ENCODE data around the gene TBC1D9.

The TBC1D9 gene

GRCh38 chr4:140720387-140721304 lies 35.5 kb downstream of the TBC1D9 start:
- no peak for DNase-seq (ENCODE audit: low read depth in 2 of 2)

DNA sequence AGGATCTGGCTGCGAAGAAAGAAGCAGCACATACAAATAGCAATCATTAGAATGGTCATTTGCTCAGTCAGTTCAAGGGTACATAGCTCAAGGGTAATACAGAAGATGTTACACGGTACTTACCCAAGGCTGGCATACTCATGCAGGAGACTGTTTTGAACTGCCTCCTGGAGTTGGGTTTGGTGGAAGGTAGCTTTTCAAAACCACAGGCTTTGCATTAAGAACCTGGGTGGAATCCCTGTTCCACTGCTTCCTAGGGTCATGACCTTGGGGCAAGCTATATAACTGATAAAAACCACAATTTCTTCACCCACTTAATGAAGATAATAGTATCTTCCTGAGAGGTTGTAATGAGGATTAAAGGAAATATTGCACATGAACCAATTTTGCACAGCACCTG lies 36.5 kb downstream of the TBC1D9 start:
- DNase-seq (ENCODE audit: low read depth in 2 of 2): no peak

DNA sequence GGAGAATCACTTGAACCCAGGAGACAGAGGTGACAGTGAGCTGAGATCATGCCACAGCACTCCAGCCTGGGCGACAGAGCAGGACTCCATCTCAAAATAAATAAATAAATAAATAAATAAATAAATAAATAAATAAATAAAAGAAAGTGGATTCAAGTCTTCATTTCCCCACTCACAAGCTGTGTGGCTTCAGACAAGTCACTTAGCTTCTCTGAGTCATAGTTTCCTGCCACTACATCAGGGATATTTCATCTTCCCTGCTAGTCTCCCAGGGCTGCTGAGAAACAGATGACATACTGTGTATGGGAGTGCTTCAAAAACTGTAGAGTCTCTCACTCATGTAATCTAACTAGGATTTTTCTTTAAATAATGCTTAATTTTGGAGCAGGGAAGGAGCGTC lies 37.2 kb downstream of the TBC1D9 start:
- no peak for DNase-seq (ENCODE audit: low read depth in 2 of 2)

GRCh38 chr4:140718241-140718952 lies 37.8 kb downstream of the TBC1D9 start:
- DNase-seq (ENCODE audit: low read depth in 2 of 2): no peak

DNA sequence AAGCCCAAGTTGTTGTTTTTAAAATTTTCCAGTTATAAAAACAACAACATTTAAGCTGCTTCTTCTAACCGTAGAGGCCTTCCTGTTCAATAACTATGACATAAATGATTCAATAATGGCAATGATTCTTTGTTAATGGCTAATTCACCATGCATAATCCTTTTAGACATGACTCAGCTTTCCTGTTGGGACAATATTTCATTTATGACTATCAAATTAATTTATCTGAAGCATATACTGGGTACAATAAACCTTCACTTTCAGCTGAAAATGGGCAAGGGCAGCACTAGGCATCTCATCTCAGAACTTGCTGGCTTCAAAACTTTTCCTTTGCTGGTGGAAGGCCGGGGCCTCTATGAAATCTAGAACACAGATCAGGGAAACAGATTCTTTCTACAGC lies 38.9 kb downstream of the TBC1D9 start:
- no peak for DNase-seq (ENCODE audit: low read depth in 2 of 2)

- no peak for DNase-seq (ENCODE audit: low read depth in 2 of 2)
Observed at GRCh38 chr4:140715119-140715518, 41.1 kb downstream of the TBC1D9 start.

- DNase-seq (ENCODE audit: low read depth in 2 of 2): no peak
Observed at GRCh38 chr4:140711910-140712309, 44.3 kb downstream of the TBC1D9 start.

DNA sequence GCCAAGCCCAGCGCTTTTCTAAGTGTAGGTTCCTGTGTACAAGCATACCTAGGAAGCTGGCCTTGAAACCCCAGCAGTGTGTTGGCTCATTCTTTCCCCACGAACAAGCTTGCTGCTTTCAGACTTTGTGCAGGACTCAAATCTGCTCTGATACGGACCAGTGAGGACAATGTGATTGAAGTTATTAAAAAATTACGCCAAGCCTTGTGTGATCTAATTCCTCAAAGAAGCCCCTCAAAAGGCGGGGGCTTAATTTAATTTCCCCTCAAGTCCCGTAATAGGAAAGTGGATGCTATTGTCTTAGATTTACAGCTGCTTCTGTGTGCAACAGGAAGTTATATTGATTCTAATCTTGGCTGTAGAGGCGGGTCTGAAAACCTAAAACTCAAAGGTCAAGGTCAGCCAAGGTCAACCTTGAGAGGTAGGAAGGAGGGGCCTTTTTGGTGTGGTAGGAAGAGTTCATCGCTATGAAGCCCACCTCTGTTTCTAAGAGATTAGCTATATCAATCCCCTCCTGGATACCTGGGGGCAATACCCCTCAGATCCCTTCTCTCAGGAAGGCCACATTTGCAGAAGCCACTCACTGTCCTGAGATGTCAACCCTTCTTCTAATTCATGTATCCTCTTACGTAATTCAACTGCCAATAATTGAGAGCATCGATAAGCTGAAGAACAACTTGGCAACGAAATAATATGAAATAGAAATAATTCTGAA lies 45.1 kb downstream of the TBC1D9 start:
- no peak for DNase-seq (ENCODE audit: low read depth in 2 of 2)

- no peak for DNase-seq (ENCODE audit: low read depth in 2 of 2)
Observed at GRCh38 chr4:140707325-140707724, 48.9 kb downstream of the TBC1D9 start.

- no peak for DNase-seq (ENCODE audit: low read depth in 2 of 2)
Observed at GRCh38 chr4:140706665-140707064, 49.5 kb downstream of the TBC1D9 start.

GRCh38 chr4:140706276-140706625 lies 49.9 kb downstream of the TBC1D9 start:
- DNase-seq (ENCODE audit: low read depth in 2 of 2): no peak

DNA sequence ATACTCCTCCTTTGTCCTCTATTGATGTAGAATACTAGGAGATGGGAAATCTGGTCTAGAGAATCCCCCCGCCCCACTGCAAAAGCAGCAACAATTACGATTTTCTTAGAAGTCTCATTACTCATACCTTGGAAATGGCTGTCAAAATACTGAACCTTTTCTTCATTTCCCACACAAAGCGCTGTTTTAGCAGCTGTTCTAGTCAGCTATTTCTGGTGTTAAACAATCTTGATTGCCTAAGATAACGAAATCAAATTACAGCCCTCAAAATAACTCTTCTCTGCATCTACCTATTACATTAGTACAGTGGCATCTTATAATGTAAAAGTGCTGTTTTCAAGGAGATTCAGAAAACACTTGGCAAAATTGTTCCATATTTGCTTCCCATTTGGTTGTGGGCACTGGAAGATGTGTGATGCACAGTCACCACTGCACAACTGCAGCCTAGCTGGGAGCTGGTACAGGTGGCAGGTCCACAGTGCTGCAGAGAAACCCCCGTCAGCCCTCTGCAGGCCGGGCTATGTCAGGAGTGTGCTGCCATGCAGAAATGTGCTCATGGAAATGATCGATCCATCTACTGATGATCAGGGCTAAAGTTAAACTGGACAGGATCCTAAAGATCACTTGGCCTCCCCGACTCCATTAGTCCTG lies 50.4 kb downstream of the TBC1D9 start:
- DNase-seq (ENCODE audit: low read depth in 2 of 2): no peak

- DNase-seq (ENCODE audit: low read depth in 2 of 2): no peak
Observed at GRCh38 chr4:140704964-140705363, 51.2 kb downstream of the TBC1D9 start.

- DNase-seq (ENCODE audit: low read depth in 2 of 2): no peak
Observed at GRCh38 chr4:140704392-140704960, 51.7 kb downstream of the TBC1D9 start.

GRCh38 chr4:140703463-140703862 lies 52.7 kb downstream of the TBC1D9 start:
- no peak for DNase-seq (ENCODE audit: low read depth in 2 of 2)

DNA sequence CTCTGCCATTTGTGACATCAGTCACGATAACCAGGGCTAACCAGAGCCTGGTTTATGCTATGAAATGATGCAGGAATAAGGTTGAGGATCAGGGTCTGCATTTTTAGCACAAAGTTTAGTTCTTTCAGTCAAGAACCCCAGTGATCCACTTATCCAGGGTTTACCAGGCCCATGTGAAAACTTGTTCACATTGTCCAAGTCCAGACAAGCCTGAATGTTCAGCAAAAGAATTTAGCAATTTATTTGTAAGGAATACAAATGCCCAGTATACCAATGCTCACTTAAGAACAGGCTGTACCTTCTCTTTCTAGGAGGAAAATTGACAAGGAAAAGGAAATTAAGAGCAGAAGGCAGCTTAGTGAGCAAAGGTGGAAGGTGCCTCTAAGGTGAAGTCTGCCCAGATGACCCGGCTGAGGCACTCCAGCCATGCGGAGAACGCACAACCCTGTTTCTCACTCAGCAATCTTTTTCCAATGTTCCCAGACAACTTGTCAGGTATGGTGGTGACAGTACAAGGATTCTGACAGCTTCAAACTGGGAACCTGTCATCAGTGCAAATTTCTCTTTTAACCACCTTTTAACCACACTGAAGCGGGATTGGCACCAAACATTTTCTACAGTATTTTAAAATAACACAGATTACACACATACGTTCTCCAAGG lies 54.0 kb downstream of the TBC1D9 start:
- DNase-seq (ENCODE audit: low read depth in 2 of 2): no peak

- DNase-seq (ENCODE audit: low read depth in 2 of 2): no peak
Observed at GRCh38 chr4:140701071-140701470, 55.1 kb downstream of the TBC1D9 start.

DNA sequence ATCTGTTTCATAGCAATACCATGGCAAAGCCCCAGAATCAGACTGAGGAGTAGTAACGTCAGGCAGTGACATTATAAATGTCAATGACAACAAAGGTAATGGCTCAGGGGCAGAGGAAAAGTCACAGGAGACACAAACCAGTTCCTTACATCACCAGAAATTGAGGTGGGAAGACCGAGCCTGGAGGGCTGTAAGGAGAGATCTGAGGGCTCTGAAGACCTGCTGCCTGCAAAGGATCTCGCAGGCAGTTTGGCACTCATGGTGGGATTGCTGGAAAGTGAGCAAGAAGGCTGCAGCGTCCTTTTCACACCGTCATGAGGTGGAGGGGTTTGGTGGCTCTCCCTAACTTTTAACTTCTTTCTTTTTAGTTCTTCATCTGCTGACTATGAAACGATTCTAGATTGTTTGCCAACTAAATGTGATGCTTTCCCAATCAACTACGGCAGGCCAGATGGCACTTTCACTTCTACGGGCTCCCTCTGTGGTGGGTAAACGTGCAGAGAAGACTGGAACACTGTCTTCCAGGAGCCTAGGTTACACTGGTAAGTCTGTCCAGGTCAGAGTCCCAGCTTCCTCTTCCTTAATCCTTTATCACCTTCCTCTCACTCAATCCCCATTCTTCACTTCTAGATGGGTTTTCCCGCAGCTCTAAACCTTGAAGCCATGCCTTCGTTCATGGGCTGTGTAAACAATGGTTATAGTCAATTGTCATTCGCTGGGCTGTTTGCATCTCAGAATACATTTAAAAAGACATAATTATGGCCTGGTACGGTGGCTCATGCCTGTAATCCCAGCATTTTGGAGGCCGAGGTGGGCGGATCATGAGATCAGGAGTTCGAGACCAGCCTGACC lies 58.2 kb downstream of the TBC1D9 start:
- no peak for DNase-seq (ENCODE audit: low read depth in 2 of 2)

DNA sequence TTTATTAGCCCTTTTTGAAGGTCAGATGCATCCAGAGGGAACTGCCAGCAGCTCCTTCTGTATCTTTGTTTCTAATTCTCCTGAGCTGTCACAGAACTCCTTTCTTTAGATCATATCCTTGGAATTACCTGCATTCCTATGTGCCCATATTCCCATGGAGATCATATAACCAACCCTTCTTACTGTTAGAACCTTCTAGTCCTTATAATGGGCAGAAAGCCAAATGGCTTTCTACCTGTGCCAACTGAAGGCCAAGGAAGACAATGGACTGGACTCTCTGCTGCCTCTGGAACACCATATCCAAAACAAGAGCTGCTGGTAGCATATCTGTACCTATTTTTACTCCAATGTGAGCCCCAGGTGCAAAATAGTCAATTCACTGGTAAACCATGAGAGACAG lies 60.7 kb downstream of the TBC1D9 start:
- no peak for DNase-seq (ENCODE audit: low read depth in 2 of 2)

- no peak for DNase-seq (ENCODE audit: low read depth in 2 of 2)
Observed at GRCh38 chr4:140693562-140693961, 62.6 kb downstream of the TBC1D9 start.
